ENCODE data around the gene SLC24A3. TPM values are rescaled to one million over a fixed set of nuclear protein-coding genes. Genes with fewer than 3 reads are reported as not detected.

The SLC24A3 gene
- total RNA-seq, 4 donors from 2014 or later, result 1.6 to 38.8 (median 3.7) TPM

DNA sequence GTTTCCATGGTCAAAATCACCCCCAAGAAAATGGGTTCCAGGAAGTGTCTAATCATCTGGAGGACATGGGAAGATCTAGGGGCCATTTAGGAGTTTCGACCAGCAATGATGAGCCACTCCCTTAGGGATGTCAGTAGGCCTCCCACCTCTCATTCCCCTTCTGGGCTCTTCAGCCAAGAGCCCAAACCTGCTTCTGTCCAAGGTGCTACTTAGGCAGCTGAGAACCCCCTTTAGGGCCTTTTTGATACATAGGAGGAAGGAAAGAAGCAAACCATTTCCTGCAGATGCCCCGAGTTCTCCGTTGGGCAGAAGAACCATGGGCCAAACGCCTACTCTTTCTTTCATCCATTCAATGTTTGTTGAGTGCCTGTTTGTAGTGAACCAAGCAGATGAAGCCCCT lies 404.2 kb downstream of the SLC24A3 start:
- no peaks in the 10 kb centered on the region for H3K36me3 ChIP-seq
- no peaks in the 10 kb centered on the region for H3K27me3 ChIP-seq
- no peak overlapping the region for H3K27ac ChIP-seq
- H3K4me1 ChIP-seq, result no peaks in the 10 kb centered on the region
- no peaks in the 10 kb centered on the region for H3K9me3 ChIP-seq
- H3K4me3 ChIP-seq, result no peak overlapping the region
- no peak for TF ChIP-seq POLR2A (IDR thresholded peaks at IDR 0.05)
- TF ChIP-seq, protein P1, sequence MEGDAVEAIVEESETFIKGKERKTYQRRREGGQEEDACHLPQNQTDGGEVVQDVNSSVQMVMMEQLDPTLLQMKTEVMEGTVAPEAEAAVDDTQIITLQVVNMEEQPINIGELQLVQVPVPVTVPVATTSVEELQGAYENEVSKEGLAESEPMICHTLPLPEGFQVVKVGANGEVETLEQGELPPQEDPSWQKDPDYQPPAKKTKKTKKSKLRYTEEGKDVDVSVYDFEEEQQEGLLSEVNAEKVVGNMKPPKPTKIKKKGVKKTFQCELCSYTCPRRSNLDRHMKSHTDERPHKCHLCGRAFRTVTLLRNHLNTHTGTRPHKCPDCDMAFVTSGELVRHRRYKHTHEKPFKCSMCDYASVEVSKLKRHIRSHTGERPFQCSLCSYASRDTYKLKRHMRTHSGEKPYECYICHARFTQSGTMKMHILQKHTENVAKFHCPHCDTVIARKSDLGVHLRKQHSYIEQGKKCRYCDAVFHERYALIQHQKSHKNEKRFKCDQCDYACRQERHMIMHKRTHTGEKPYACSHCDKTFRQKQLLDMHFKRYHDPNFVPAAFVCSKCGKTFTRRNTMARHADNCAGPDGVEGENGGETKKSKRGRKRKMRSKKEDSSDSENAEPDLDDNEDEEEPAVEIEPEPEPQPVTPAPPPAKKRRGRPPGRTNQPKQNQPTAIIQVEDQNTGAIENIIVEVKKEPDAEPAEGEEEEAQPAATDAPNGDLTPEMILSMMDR (IDR thresholded peaks at IDR 0.05), result no peak
- no peak for DNase-seq

DNA sequence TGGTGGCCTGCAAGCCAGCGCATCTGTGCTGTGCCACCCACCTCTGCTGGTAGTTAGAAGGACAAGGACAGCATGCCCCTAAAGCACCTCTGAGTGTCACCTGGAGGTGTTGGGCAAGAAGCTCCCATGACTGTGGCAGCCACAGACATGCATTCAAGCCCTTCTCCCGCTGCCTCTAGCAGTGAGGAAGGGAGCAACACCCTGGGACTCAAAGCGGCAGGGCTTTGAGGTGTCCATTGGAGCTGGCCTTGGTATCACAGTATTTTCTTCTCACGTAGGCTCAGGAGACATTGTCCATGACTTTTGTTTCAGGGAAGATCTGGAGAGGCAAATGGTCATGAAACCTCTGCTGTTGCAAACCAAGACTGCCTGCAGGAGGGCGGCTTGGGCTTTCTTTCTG lies 404.8 kb downstream of the SLC24A3 start:
- no peak overlapping the region for H3K4me3 ChIP-seq
- H3K36me3 ChIP-seq, result no peaks in the 10 kb centered on the region
- no peak for TF ChIP-seq POLR2A (IDR thresholded peaks at IDR 0.05)
- TF ChIP-seq, protein P1 (IDR thresholded peaks at IDR 0.05), result no peak
- H3K27ac ChIP-seq, result no peak overlapping the region
- H3K9me3 ChIP-seq, result no peaks in the 10 kb centered on the region
- no peak for DNase-seq
- no peaks in the 10 kb centered on the region for H3K4me1 ChIP-seq
- H3K27me3 ChIP-seq, result no peaks in the 10 kb centered on the region

DNA sequence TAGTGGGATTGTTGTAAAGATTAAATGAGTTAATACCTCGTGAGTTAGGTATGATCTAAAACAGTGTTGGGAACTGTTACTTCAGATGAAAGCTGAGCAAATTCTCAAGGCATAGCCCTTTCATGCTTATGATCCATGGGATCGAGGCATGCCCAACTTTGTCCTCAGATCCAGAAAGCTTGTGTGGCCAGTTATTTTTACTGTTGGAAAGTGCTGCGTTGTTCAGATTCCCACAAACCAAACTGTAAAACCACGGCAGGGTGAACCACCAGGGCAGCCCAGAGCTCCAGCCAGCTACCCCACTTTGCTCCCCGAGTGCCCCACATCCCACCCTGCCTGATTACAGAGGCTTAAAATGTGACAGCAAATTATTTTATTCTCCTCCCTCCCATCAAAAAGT lies 406.3 kb downstream of the SLC24A3 start:
- no peaks in the 10 kb centered on the region for H3K36me3 ChIP-seq
- H3K4me1 ChIP-seq, result no peaks in the 10 kb centered on the region
- no peak overlapping the region for H3K27ac ChIP-seq
- TF ChIP-seq POLR2A (IDR thresholded peaks at IDR 0.05), result no peak
- TF ChIP-seq, protein P1 (IDR thresholded peaks at IDR 0.05), result no peak
- H3K27me3 ChIP-seq, result no peaks in the 10 kb centered on the region
- no peak for DNase-seq
- H3K9me3 ChIP-seq, result no peaks in the 10 kb centered on the region
- no peak overlapping the region for H3K4me3 ChIP-seq

DNA sequence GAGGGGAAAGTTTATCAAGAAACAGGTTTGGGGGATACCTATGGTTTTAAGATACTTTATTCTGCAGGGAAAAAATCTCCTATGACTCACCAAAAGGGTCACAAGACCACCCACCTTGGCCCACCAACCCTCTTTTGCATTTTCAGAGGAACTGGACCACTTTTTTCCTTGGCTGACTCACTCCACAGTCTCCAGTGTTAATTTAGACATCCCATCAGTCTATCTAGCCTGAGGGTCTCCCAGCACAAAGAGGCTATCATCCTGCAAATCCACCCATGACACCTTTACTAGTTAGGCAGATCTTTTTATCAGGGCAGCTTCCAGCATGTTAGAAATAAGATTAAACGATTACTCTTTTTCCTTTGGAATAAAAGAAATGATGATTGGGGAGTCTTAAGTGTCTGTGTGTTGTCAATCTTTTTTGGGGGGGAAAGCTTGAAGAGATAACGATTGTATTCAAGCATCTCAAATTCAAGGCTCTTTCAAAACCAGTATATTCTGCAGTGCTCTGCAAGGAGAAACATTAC lies 407.5 kb downstream of the SLC24A3 start:
- Histone ChIP-seq H3K27ac (no peak overlapping the region), H3K4me3 (no peak overlapping the region), H3K4me1 (no peaks in the 10 kb centered on the region), H3K27me3 (no peaks in the 10 kb centered on the region), H3K36me3 (no peaks in the 10 kb centered on the region), H3K9me3 (no peaks in the 10 kb centered on the region)
- no peak for DNase-seq
- TF ChIP-seq POLR2A (IDR thresholded peaks at IDR 0.05), result no peak

DNA sequence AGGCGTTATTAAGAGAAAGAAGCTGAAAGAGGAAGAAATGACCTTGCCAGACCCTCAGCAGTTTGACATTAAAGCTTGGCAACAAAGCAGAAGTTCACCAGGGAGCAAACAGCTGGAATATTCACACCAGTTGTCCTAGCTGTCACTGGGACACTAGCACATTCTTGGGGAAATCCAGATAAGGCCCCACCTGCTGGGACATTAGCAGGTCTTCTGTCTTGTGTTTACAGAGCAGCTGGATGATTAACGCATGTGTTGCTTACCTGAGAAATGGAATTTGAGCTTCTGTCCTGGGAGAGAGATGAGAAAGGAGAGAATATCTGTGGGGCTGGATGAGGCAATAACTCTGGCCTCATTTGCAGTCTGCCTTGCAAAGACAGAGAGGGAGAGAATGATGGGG lies 408.0 kb downstream of the SLC24A3 start:
- H3K9me3 ChIP-seq, result no peaks in the 10 kb centered on the region
- no peaks in the 10 kb centered on the region for H3K27me3 ChIP-seq
- no peaks in the 10 kb centered on the region for H3K36me3 ChIP-seq
- no peak overlapping the region for H3K4me3 ChIP-seq
- H3K27ac ChIP-seq, result no peak overlapping the region
- TF ChIP-seq, protein P1 (IDR thresholded peaks at IDR 0.05), result no peak
- no peak for TF ChIP-seq POLR2A (IDR thresholded peaks at IDR 0.05)
- no peaks in the 10 kb centered on the region for H3K4me1 ChIP-seq
- no peak for DNase-seq

DNA sequence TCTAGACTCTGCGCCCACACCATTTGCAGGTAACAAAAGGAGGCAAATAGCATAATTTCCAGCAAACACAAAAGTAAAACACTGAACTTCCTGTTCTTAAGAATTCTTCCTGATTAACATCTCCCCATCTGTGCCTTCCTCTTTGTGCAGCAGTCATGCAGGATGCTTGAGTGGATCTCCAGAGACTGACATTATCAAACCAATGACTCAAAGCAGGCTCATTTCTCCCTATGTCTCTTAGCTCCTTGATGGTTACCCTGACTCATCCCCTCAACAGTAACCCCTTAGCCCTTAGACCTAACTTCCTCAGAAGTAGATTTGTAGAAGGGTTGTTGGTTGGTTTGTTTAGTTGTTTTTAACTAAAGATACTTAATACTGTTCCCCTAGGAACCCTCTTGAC lies 408.6 kb downstream of the SLC24A3 start:
- Histone ChIP-seq H3K27ac (no peak overlapping the region), H3K36me3 (no peaks in the 10 kb centered on the region), H3K4me1 (no peaks in the 10 kb centered on the region), H3K4me3 (no peak overlapping the region), H3K9me3 (no peaks in the 10 kb centered on the region), H3K27me3 (no peaks in the 10 kb centered on the region)
- TF ChIP-seq, protein P1 (IDR thresholded peaks at IDR 0.05), result no peak
- no peak for DNase-seq
